GM12874 (cell line): ENCODE measurements around the gene ENO3.

Experiments
- CTCF ChIP-seq: IDR thresholded peaks from 2 replicates; pipeline ENCODE4 v1.5.1; 2011; ENCODE audit warnings: low read depth, mild to moderate bottlenecking, control low read depth, low read length, moderate library complexity; ENCODE audit not compliant: insufficient read depth

Gene ENO3

GRCh38 chr17:5002121-5002788 is 51.3 kb downstream of the ENO3 start:
- TF ChIP-seq CTCF = no peak

GRCh38 chr17:5003214-5003867 is 52.4 kb downstream of the ENO3 start:
- no peak for TF ChIP-seq CTCF
